Tibial nerve (tissue), 4 donors: Measurements from ENCODE around the gene NFE2L3. TPM values are rescaled to one million over a fixed set of nuclear protein-coding genes. Genes with fewer than 3 reads are reported as not detected.

Experiments
- DNase-seq, 2 donors: peaks; one replicate each; pipeline ENCODE4 v3.0.0-alpha.2; 2019; ENCODE audit warnings: low spot score in 2 of 2
- H3K27ac ChIP-seq, 4 donors: fragments of 200-600 bp; sonication (generic) in 3 of 4; one replicate each; pipeline ENCODE4 v1.5.1; 2017 to 2019; ENCODE audit warnings: mild to moderate bottlenecking in 1 of 4
- H3K27me3 ChIP-seq, 2 donors: fragments of 200-600 bp; sonication (generic) in 1 of 2; one replicate each; pipeline versions ENCODE4 v1.5.1 to v1.6.0; 2017 to 2019
- H3K36me3 ChIP-seq, 3 donors: fragments of 200-600 bp; sonication (generic); one replicate each; pipeline ENCODE4 v1.5.1; 2018 to 2019
- H3K4me1 ChIP-seq, 4 donors: fragments of 200-600 bp; sonication (generic) in 3 of 4; one replicate each; pipeline ENCODE4 v1.5.1; 2017 to 2019
- H3K4me3 ChIP-seq, 4 donors: fragments of 200-600 bp; sonication (generic) in 3 of 4; one replicate each; pipeline ENCODE4 v1.5.1; 2017 to 2019; ENCODE audit warnings: mild to moderate bottlenecking in 1 of 4, moderate library complexity in 1 of 4
- H3K9me3 ChIP-seq, 4 donors: fragments of 200-600 bp; sonication (generic) in 3 of 4; one replicate each; pipeline ENCODE4 v1.5.1; 2017 to 2019
- CTCF ChIP-seq, 5 experiments: fragments of 200-600 bp in 3 of 5; fragments of 450-650 bp in 2 of 5; sonication (generic) in 3 of 5; IDR thresholded peaks; one replicate each; pipeline ENCODE4 v1.5.1; 2016 to 2019; ENCODE audit warnings: antibody characterized with exemption in 5 of 5, mild to moderate bottlenecking in 3 of 5, moderate library complexity in 2 of 5
- EP300 ChIP-seq, 2 donors: sonication (generic); formaldehyde crosslinking; IDR thresholded peaks; one replicate each; pipeline ENCODE4 v1.6.1; 2017; ENCODE audit warnings: antibody characterized with exemption in 2 of 2, mild to moderate bottlenecking in 1 of 2
- POLR2A ChIP-seq, 2 donors: fragments of 450-650 bp; IDR thresholded peaks; one replicate each; pipeline ENCODE4 v1.6.1; 2017; ENCODE audit warnings: antibody characterized with exemption in 2 of 2, mild to moderate bottlenecking in 2 of 2, moderate library complexity in 2 of 2
- WGBS, 2 donors: methylation state at CpG; one replicate each; pipeline ENCODE4 v1.1.5; 2018; 5-methylcytosine and 5-hydroxymethylcytosine counted together
- total RNA-seq, 4 donors: library from RNA; depleted of rRNA; stranded (reverse); fragments of >200 nt; gene quantifications; one replicate each; pipeline ENCODE4 v1.1.0, GENCODE V29; 2016

Gene NFE2L3
- total RNA-seq, 4 donors from 2014 or later = 2.7 to 6.5 (median 5.1) TPM

- Histone ChIP-seq H3K9me3 (no peaks in the 10 kb centered on the region), H3K4me1 (peaks cover 0 to 54% (median 53%) of the 10 kb centered on the region in 4 donors), H3K27ac (peak overlapping the region; percentile 98 to 100 (median 100)), H3K27me3 (no peaks in the 10 kb centered on the region), H3K36me3 (peaks cover 0 to 36% (median 0%) of the 10 kb centered on the region in 3 donors), H3K4me3 (peak overlapping the region; percentile 81 to 95 (median 94))
- WGBS, 2 donors = 0 to 1% methylated on average over 7 of the region's 7 CpGs
- TF ChIP-seq POLR2A (IDR thresholded peaks at IDR 0.05) (no peak), CTCF (IDR thresholded peaks at IDR 0.05) (no peak), EP300 (IDR thresholded peaks at IDR 0.05) (no peak)
- no peak for DNase-seq
Observed at GRCh38 chr7:26198781-26199169, 46.8 kb downstream of the NFE2L3 start.

GRCh38 chr7:26199301-26200037, 47.5 kb downstream of the NFE2L3 start:
- WGBS, 2 donors = 0% methylated on average over 35 to 36 of the region's 36 CpGs
- Histone ChIP-seq H3K9me3 (no peaks in the 10 kb centered on the region), H3K4me3 (peak overlapping the region; percentile 81 to 95 (median 94)), H3K27ac (peak overlapping the region; percentile 98 to 100 (median 100)), H3K4me1 (peaks cover 0 to 54% (median 53%) of the 10 kb centered on the region in 4 donors), H3K27me3 (no peaks in the 10 kb centered on the region), H3K36me3 (peaks cover 0 to 29% (median 0%) of the 10 kb centered on the region in 3 donors)
- DNase-seq = peak; percentile 44 to 64
- peak in 1 of 2 donors; percentile 2 for TF ChIP-seq EP300 (IDR thresholded peaks at IDR 0.05)
- no peak for TF ChIP-seq CTCF (IDR thresholded peaks at IDR 0.05)
- TF ChIP-seq POLR2A (IDR thresholded peaks at IDR 0.05) = peak; percentile 16 to 38

- Histone ChIP-seq H3K27me3 (no peaks in the 10 kb centered on the region), H3K36me3 (peaks cover 0 to 23% (median 0%) of the 10 kb centered on the region in 3 donors), H3K27ac (peak overlapping the region; percentile 98 to 100 (median 100)), H3K9me3 (no peaks in the 10 kb centered on the region), H3K4me1 (peaks cover 0 to 54% (median 50%) of the 10 kb centered on the region in 4 donors), H3K4me3 (peak overlapping the region; percentile 81 to 95 (median 94))
- TF ChIP-seq EP300 (IDR thresholded peaks at IDR 0.05) = peak in 1 of 2 donors; percentile 34
- TF ChIP-seq CTCF (IDR thresholded peaks at IDR 0.05) = no peak
- DNase-seq = peak; percentile 56 to 82
- WGBS, 2 donors = 1% methylated on average over 27 to 29 of the region's 29 CpGs
Observed at GRCh38 chr7:26200038-26200443, 48.0 kb downstream of the NFE2L3 start.

- H3K9me3 ChIP-seq = no peaks in the 10 kb centered on the region
- H3K36me3 ChIP-seq = peaks cover 0 to 19% (median 0%) of the 10 kb centered on the region in 3 donors
- TF ChIP-seq EP300 (IDR thresholded peaks at IDR 0.05) (peak; percentile 78 to 100), POLR2A (IDR thresholded peaks at IDR 0.05) (peak; percentile 100), CTCF (IDR thresholded peaks at IDR 0.05) (peak in 2 of 5 experiments; percentile 55 to 72)
- H3K27me3 ChIP-seq = no peaks in the 10 kb centered on the region
- peak within 1 kb of the TSS; percentile 98 to 100 (median 100) for H3K27ac ChIP-seq
- peak within 1 kb of the TSS; percentile 81 to 95 (median 94) for H3K4me3 ChIP-seq
- DNase-seq = peak; percentile 95 to 99
- 0% methylated on average over 65 to 66 of the region's 71 CpGs for WGBS, 2 donors
- peaks cover 0 to 54% (median 47%) of the 10 kb centered on the region in 4 donors for H3K4me1 ChIP-seq
Observed at GRCh38 chr7:26200444-26201246, 48.6 kb downstream of the NFE2L3 start, which contains the start of gene HNRNPA2B1. Gene HNRNPA2B1, minus strand, starts transcription at chr7:26200746. Its CDS starts 169 bp downstream, at chr7:26200577.
